Stimulated activated CD4-positive, alpha-beta T cell treated with anti-CD3 and anti-CD28 coated beads, TNF-alpha, amount 100 ng/mL, for 48 hours (primary cell): ENCODE data around the gene ENTPD3.
A peak's percentile ranks its signal among the peaks of the same experiment; 100 is the strongest.

Experiments
- DNase-seq, 3 donors: peaks; one replicate each; pipeline ENCODE4 v3.0.0-alpha.2; 2020; ENCODE audit warnings: low read depth in 3 of 3

The ENTPD3 gene

DNA sequence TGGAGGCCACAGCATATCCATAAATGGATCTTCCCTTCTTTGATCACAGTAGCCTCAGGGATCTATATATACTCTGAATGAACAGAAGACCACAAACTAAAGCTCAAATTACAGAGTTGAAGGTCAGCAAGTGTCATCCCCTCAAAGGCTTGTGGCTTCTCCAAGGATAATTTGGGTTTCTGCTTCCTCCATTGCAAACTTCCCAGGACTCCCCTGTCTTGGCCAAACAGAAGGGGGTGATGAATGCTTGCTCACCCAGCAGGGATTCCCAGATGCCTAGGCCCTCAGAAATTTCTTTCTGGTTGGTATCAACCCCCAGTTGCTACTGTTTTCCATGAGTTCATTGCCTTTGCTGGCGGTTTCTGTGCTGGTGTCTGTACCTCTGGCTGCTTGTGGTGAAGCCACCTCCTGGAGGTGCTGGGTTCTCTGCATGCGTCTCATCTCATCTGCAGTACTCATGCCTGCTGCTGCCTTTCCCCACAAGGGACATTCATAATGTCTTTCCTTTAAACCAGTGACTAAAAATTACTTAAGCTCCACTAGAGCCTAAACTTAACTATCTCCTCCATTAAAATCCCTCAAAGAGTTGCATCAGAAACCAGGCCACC lies 17.7 kb downstream of the ENTPD3 start:
- DNase-seq: no peak

- DNase-seq: no peak
Observed at GRCh38 chr3:40407007-40407406, 20.0 kb downstream of the ENTPD3 start.

DNA sequence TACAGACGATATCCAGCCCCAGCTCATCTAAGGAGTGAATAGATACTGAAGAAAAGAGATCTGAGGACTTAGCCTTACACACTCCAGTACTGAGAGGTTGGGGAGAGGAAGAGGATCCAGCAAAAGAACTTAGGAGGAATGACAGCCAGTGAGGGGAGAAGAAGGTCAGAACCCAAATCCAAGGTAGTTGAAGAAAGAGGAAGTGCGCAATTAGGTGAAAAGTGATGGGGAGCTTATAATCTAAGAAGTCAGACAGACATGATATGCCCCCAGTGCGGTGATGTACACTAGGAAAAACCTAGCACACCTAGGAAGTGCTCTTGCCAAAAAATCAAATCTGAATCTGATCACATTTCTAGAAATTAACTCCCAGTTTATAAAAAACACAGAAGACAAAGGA lies 20.6 kb downstream of the ENTPD3 start:
- no peak for DNase-seq

DNA sequence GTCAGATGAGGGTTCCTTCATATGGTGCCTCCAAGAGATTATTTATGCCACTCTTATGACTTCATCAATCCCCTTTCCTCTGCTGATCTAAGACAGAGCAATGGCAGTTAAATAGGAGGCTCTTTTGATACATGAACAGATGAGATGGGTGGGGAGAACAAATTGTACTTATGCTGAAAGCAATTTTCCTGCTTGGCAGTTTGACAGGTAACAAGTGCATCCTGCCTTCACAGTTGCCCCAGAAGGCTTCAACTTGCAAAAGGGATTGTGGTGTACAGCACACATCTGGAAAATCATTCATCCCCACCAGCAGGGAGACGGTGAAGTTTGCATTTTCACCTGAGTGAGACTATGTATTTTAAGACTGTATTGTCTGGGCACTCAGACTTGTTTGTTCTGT lies 27.3 kb downstream of the ENTPD3 start:
- DNase-seq: no peak

GRCh38 chr3:40417845-40418543 lies 31.0 kb downstream of the ENTPD3 start:
- DNase-seq: no peak

GRCh38 chr3:40422861-40423260 lies 35.9 kb downstream of the ENTPD3 start:
- DNase-seq: no peak

- DNase-seq: no peak
Observed at GRCh38 chr3:40427045-40427669, 40.2 kb downstream of the ENTPD3 start.

GRCh38 chr3:40432793-40433192 lies 45.8 kb downstream of the ENTPD3 start:
- DNase-seq: no peak

DNA sequence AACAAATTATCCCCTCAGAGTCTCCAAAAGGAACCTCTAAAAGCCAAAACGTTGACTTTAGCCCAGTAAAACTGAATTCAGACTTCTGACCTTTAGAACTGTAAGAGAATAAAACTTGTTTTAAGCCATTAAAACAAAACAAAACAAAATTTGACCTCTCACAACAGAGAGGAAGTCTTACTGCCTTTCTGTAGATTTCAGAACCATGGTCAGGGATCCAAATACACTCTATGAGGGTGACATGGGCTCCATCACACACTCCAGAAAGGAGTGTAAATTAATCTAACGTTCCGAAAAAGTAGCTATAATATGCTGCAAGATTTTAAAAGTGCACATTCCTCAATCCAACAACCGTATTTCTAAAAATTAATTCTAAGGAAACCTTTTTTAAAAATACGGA lies 50.9 kb downstream of the ENTPD3 start:
- DNase-seq: no peak

- DNase-seq: no peak
Observed at GRCh38 chr3:40445062-40445461, 58.1 kb downstream of the ENTPD3 start.

GRCh38 chr3:40445880-40446279 lies 58.9 kb downstream of the ENTPD3 start:
- DNase-seq: no peak

DNA sequence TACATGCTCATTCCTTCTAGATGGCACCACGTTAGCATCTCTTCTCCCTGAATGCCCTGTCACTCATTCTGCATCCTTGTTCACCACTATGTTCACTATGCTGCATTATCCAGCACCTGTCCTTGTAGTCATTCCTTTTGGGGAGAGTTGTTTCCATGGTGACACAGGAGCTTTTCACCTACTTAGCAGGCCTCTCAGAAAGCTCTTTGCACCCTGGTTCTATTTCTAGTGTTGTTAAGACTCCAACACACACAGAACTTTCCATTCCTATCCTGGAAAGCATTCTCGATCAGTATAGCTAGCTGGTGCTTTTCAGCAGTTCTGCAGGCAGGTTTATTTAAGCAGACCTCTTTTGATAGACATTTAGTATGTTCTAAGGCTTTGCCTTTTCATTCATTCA lies 63.5 kb downstream of the ENTPD3 start:
- DNase-seq: no peak

DNA sequence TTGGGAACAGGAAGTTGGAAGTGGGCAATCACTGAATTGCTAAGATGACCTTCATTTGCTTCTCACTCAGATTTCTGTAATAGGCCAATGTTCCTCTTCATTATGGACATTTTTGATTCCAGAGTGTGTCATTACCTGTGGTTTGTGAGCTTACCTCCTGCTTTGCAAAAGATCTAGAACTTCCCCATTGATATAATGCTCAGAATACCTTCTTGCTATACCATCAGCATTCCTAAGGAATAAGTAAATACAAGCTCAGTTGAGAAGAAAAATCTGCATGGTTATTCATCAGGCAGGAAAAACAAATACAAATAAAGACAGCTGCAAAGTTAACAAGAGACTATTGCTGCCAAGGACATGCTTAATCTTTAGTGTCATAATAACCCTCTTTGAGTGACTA lies 64.6 kb downstream of the ENTPD3 start:
- DNase-seq: no peak

DNA sequence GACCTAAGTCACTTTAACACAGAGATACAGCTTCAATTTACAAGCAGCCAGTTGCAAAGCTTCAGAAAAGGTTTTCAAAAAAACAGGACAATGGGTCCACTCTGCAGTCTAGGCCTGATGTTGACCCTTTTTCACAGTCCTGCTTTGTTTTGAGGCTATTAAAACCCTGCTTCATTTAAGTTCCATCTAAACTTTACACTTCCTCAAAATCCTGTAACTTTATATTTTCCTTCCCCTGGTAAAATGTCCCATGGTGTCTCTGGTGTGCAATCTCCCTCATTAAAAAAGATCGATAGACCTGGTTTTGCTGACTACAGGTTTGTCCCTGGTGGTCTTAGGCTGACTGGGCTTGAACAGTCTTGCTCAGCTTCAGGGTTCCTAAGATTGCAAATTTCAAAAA lies 65.1 kb downstream of the ENTPD3 start:
- DNase-seq: no peak

- DNase-seq: no peak
Observed at GRCh38 chr3:40452562-40452875, 65.5 kb downstream of the ENTPD3 start.

DNA sequence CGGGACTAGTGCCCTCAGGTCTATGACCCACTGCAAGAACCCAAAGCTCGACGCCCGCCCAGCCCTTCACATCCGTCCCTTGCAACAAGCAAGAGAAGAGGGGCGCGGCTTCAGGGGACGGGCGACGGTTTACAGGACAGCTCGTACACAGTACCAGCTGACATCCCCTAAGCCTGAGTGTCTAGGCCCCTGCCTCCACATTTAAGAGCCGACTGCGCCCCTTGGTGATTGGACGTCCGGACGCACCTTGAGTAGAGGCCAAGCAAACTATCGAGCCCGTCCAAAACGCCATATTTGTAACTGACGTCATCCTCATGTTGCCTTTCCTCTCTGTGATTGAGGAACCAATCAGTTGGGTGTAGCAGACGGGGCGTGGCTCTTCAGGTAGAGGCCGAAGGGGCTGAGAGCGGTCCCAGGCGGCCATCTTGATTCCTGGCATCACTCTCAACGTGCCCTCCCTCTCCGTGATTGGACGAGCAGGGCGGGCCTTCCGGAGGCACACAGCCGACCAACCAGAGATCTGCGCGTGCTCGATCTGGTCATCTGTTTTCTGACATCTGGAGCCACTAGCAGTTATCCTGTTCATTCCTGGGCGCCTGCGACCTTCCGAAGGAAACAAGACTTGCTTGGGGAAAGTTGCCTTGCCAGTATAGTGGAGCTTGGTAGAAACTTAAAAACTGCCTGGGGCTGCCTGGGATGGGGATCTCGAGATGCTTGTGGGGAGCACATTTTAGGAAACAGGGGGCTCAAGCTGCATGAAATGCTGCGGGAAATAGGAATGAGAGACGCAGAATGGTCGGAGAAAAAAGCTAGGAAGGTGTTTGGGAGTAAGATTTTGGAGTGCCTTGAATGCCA lies 66.1 kb downstream of the ENTPD3 start:
- peak; percentile 87 to 94 (median 91) for DNase-seq

DNA sequence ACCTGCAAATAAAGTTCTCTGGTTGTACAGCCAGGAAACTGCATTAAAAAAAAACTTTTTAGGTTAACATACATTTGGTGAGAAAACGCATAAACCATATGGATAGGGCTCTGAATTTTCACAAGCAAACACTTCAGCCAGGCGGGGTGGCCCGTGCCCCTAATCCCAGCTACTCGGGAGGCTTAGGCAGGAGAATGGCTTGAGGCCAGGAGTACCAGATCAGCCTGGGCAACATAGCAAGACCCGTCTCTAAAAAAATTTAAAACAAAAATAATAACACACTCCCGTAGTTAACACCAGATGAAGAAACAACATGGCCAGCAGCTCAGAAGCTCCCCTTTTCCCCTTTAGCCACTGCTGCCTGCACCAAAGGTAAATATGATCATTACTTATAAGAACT lies 66.9 kb downstream of the ENTPD3 start:
- DNase-seq: no peak

- DNase-seq: no peak
Observed at GRCh38 chr3:40455328-40455727, 68.3 kb downstream of the ENTPD3 start.

DNA sequence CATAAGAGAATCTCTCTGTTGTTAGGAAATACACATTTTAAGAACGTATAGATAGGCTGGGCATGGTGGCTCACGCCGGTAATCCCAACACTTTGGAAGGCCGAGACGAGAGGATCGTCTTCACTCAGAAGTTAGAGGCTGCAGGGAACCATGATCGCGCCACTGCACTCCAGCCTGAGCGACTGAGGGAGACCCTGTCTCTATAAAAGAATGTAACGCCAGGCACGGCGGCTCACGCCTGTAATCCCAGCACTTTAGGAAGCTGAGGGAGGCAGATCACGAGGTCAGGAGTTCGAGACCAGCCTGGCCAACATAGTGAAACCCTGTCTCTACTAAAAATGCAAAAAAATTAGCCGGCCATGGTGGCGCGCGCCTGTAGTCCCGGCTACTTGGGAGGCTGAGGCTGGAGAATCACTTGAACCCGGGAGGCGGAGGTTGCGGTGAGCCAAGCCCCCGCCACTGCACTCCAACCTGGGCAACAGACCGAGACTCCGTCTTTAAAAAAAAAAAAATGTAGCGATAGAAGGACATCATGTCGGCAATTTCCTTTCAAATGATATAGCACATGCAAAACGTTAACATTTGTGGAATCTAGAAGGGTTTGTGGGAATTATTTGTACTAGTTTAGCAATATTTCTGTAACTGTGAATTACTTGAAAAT lies 69.4 kb downstream of the ENTPD3 start:
- no peak for DNase-seq

DNA sequence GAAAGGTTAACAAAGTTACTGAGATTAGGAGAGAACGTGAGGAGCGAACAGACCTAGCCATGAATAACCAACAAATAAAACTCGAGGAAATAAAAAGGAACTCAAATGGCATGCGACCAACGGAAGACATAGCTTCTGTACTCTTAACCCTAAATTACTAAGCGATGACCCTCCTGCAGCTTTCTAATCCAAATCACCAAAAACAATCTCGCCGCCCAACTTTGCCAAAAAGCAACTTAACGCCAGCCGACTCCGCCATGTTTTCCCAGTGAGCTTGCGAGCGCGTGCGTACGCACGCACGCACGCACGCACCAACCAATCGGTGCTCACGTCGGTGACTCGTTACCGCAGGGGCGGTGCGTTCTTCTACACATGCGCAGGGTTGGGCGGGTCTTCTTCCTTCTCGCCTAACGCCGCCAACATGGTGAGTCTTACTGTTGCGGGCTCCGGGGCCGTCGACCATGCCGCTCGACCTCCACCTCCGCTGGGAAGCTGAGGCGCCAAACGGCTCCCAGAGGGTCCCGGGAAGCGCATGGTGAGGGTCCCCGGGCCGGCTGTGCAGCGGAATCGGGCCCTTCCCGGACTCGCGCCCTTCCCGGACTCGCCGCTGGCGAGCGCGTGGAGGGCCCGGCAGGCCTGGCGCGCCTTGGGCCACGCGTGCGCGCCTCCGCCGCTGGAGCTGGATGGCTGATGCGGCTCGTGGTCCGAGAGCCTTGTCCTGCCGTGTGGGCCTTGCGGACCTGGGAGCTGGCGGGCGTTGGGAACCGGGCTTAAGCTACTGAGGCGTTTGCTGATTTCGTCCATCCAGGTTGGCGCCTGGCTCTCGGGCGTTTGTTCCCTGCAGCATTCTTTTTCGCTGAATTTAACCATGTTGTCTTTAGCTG lies 70.2 kb downstream of the ENTPD3 start, which contains the start of gene RPL14:
RPL14 (plus strand) TSS at position 400 of the 884 bp plus-strand sequence; CDS start at position 533, 133 bp downstream.
- peak; percentile 86 to 93 (median 90) for DNase-seq

DNA sequence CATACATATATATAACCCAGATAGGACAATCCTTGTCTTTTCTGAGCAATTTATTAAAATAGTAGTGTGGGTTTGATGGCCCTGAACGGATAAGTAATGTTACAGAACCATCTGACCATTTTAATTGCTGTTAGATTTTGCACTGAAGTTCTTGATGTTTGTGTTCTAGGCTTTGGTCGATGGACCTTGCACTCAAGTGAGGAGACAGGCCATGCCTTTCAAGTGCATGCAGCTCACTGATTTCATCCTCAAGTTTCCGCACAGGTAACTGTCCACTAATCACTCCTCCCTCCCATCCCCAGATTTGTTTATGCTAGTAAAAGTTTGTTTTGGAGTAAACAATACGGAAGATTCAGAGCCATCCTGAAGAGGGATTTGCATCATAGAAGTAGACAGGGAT lies 71.5 kb downstream of the ENTPD3 start:
- no peak for DNase-seq
